ENCODE results near the gene C6orf141.

Gene C6orf141

GRCh38 chr6:49540614-49541013, 9.9 kb upstream of the C6orf141 start:
- no peak for DNase-seq

- peak in 1 of 2 experiments; percentile 9 for DNase-seq
Measured at GRCh38 chr6:49541210-49541724, 9.2 kb upstream of the C6orf141 start.

DNA sequence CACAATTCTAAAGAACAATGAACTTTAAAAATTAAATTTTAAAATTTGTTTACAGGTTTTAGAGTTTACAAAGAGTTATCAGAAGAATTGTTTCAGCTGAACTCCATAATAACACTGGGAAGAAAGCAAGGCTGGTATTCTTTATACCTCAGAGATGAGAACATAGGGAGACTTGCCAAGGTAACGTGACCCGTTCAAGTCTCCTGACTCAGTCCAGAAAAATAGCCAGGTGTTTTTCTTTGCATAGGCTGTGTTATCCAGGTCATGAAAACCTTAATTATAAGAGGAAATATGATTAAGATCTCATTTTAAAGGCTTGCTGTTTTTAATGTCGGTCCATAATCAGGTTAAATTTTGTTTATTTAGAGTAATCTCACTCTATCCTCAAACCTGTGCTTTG, 8.5 kb upstream of the C6orf141 start:
- peak in 1 of 2 experiments; percentile 40 for DNase-seq

DNA sequence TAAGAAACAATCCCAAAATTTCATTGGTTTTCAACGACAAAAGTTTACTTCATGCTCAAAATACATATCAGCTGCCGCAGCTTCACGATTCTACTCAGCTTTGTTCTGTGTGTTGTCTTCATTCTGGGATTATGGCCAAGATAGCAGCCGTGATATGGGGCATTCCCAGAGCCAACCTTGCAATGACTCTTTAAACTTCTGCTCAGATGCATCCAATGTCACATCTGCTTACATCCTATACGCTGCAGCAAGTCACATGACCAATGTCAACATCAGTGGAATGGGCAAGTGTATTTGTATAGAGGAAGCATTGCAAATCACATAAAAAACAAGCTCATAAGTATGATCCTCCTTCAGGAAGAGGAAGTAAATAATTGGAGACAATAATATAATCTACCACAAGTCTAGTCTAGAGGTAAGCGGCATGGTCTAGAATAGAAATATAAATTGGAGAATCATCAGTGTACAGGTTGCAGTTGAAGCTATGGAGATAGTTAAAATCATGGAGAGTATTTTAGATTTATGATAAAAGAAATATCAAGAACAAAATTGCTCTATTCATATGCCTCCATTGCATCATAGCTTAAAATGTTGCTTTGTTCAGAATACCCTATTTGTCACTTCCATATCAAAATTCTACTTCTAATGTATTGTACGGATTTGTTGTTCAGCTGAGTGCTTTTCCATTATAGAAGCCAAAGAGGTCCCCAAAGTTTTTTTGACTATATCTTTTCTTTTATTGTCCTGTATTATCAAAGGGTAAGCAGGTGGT, 7.2 kb upstream of the C6orf141 start:
- peak in 1 of 2 experiments; percentile 3 for DNase-seq

DNA sequence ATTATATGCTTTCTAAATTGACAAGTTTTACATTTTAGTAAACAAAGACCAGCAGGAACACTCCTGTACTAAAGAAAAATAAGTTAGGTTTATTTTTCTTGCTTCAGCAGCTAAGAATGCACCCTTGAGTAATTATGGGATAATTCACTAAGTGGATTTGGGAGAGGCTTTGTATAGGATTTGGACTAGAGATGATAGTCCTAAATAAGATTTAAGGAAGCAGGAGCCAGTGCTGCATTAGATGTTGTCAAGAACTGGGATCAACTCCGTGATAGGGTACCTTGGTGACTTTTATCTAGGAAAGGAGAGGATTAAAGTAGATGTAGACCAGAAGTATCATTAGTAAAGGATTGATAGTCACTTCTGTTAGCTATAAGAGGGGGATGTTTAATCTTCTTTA, 4.1 kb upstream of the C6orf141 start:
- no peak for DNase-seq

DNA sequence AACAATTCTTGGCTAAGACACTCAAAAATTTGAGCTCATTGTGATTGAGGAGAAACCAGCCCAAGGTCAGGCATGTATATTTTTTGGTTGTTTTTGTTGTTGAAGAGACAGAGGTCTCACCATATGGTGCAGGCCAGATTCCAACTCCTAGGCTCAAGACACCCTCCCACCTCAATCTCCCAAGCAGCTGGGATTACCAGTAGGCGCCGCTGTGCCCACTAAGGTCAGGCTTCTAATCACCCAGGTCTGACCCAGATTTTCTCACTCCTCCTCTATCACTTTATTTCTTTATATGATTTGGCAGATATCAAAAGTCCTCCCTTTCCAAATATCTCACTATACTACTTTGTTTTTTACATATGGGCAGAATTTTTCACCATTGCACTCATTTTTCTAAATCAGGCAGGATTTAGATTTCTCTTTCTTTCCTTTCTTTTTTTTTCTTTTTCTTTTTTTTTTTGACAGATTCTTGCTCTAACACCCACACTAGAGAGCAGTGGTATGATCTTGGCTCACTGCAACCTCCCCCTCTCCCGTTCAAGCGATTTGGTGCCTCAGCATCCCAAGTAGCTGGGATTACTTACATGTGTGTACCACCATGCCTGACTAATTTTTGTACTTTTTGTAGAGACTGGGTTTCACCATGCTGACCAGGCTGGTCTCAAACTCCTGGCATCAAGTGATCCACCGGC, 1.7 kb upstream of the C6orf141 start:
- no peak for DNase-seq

DNA sequence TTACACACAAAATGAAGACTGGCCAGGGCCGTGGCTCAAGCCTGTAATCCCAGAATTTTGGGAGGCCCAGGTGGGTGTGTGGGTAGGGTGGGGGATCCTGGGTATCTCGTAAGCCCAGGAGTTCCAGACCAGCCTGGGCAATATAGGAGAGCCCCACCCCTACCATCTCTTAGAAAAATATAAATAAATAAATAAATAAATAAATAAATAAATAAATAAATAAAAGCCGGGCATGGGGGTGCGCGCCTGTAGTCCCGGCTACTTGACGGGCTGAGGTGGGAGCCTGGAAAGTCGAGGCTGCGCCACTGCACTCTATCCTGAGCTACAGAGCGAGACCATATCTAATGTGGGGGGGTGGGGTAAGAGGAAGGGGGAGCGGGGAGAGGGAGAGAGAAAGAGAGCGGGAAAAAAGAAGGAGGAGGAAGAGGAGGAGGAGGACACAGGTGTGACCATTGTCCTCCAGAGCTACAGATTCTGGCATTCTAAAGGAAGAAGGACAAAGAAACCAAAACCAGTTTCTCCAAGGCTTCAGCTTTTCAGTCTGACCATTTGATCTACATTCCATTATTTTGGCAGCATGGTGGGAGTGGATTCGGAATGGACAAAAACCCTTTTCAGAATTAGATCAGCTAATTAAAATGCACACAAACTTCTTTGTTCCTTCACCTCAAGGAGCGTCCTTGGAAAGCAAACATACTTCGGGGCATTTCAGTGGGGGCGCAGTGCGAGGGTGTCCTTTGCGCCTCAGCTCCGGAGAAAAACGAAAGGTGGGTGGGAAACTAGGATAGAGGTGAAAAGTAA, 577 bp upstream of the C6orf141 start:
- no peak for DNase-seq

DNA sequence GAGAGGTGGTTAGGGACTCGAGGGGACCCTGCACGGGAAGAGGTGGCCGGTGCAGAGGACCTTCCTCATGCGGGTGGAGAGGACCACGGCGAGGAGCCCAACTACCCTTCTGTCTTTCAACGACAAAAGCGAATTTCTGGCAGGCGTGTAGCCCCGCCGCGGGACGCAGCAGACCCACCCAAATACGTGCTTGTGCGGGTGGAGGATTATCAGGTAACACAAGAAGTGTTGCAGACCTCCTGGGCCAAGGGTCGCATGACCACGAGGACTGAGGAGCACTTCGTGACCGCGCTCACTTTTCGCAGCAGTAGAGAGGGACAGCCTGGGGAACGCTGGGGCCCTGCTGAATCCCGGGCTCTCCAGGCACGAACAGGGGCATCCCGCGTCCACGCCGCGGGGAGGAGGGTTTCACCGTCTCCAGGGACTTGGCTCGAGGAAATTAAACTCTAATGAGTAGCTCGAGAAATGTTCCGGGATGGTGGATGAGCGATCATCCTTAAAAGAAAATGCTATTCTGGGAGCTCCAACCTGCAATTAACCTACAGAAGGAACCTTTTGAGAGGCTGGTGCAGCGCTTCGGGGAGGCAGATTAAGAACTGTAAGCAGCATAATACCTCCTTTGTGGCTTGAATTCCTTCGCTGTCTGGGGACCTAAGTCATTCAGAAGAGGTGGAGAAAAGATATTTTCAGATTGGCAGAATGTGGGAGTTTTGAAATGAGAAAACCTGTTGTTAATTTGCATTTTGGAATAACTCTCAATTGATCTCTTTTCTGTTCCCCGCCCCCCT, 804 bp downstream of the C6orf141 start:
- peak in 1 of 2 experiments; percentile 33 for DNase-seq

DNA sequence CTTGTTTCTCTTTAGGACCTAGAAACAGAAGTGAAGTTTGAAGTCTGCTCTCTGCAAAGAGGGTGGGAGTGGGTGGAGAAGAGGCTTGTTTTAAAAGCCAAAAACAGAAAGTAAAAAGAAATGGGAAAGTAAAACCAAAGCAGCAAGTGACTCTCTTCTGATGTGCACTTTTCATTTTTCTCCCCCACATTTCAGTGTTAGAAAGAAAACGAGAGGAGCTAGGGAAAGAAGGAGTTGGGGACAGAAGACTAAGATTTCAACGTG, 1.3 kb downstream of the C6orf141 start:
- no peak for DNase-seq

DNA sequence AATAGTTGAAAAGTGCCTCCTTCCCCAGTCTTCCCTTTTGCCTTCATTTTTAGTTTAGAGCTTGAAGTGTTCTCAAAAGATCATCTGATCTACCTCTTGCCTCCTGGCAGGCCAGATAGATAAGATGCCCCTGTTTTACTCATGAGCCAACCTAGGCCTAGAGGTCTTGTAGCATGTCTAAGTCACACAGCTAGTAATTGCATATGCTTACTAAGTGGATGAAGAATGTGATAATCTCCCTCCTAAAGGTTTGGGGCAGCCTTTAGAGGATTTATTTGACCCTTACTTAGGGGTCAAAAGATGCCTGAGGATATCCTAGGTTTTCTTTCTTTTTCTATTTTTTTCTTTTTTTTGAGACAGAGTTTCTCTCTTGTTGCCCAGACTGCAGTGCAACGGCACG, 2.1 kb downstream of the C6orf141 start:
- no peak for DNase-seq

- no peak for DNase-seq
Measured at GRCh38 chr6:49553384-49553783, 2.9 kb downstream of the C6orf141 start.

DNA sequence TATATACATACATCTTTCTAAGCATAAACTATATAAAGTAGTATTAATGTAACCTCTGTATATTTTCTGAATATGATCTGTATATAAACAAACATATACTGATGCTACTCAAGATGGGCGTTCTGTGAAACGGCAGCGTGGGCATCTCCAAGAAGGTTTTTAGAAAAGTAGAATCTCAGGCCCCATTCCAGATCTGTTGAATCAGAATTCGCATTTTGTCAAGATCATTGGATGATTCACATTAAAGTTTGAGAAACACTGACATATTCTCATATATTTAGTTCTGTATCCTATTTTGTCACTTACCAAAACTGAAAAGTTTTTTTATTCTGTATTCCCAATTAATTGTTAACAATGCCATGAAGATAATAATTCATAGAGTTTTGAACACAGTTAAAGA, 5.5 kb downstream of the C6orf141 start:
- DNase-seq = no peak

- peak; percentile 21 to 76 for DNase-seq
Measured at GRCh38 chr6:49556429-49556837, 6.0 kb downstream of the C6orf141 start.

DNA sequence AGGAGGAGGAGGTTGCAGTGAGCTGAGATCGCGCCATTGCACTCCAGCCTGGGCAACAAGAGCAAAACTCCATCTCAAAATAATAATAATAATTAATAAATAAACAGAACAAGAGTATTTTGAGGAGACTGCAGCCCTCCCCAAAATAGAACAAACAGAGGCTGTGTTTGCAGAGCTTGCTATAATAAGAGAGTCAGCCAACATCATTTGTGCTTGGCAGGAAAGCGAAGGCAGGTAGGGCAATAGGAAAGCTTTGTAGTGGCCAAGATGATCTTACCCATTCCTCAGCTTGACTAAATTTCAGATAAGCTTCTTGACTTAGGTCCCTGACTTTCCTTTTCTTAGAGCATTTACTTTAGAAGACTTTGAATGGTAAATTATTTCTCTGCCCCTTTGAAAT, 6.7 kb downstream of the C6orf141 start:
- DNase-seq = peak in 1 of 2 experiments; percentile 8

DNA sequence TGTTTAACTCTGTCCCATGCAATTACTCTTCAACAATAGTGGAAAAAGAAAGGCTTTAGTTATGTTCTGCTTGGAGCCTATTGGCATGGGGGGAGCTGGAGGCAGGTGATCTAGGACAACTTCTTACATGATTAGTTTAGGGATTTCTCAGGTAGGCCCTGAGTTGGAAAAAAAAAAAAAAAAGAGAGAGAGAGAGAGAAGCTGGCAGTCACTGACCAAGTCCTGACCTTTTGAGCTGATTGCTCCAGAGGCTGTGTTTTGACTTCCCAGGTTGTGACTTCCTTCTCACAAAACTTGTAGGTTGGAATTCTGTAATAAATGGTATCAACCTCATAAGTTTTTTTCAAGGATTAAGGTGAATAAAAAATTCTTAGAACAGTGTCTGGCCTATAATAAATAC, 7.8 kb downstream of the C6orf141 start:
- no peak for DNase-seq

DNA sequence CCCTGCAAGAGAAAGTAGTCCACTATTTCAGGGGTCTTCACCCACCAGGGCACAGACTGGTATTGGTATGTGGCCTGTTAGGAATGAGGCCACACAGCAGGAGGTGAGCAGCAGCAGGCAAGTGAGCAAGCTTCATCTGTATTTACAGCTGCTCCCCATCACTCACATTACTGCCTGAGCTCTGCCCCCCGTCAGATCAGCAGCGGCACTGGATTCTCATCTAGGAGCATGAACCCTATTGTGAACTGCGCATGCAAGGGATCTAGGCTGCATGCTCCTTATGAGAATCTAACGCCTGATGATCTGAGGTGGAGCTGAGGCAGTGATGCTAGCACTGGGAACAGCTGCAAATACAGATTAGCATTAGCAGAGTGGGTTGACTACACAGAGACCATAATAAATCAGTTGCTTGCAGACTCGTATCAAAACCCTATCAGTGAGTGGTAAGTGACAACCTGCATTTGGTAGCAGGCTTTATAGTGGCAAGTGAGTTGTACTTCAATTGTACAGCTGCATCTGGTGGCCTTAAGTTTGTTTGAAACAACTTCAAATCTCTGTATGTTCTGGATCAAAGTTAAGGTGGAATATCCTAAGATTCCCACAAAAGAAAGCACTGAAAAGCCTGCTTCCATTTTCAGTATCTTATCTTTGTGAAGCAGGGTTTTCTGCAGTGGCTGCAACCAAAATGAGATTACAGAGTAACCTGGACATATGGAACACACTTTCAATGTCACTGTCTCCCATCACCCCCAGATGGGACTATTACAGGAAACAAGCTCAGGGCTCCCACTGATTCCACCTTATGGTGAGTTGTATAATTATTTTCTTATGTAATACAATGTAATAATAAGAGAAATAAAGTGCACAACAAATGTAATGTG, 12.8 kb downstream of the C6orf141 start:
- DNase-seq = no peak

GRCh38 chr6:49564552-49564951, 14.1 kb downstream of the C6orf141 start:
- DNase-seq = no peak

DNA sequence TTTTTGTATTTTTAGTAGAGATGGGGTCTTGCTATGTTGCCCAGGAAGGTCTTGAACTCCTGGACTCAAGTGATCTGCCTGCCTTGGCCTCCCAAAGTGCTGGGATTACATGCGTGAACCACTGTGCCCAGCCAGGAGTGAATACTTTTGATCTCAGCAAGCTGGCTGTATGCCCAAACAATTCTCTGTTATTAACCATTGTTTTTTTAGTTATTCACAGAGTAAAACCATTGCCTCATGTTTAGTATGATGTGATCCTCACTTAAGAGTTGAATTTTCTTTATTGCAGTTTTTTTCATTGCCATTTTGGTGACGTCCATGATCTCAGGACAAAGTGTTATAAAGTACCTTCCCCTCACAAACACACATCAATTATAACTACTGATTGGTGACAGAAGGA, 14.8 kb downstream of the C6orf141 start:
- DNase-seq = no peak

DNA sequence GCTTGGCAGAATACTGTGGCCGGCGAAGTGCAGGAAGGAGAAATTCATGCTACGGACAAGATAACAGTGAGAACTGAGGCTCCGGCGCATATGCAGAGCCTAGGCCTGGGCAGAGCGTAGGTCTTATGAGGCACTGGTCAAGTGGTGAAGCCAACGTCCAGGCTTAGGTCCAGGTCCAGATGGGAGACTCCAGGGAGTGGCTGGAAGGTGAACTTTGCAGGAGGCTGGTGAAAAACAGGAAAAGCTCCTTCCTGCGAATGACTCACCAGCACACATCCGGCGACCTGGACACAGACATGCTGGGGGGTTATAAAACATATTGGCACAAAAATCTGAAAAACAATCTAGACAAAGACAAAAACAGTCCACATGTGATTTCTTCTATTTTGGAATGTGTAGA, 15.4 kb downstream of the C6orf141 start:
- no peak for DNase-seq

DNA sequence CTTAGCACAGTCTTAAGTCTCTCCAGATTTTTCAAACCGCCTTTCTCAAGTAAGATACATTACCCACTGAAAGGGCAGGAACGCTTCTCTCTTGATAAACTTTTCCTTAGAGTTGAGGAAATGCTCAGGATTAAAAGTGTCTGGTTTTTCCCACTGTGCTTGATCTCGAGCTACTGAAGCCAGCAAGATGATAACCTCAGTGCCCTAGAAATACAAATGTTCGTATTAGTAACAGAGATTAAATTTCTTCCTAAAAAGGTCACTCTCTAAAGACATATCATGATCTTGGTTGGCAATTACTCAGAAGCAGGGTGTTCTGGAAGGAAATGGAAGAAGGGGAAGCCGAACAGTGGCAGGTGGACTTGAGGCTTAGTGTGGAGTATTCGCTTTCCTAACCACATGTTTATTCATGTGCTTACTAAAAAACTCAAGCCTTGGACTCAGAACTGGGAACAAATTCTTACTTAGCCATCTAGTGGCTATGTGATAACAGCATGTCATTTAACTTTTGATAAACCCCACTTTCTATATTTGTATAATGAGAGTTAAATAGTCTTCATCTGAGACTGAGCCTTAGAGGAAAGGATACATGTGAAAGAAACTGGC, 20.1 kb downstream of the C6orf141 start:
- no peak for DNase-seq

- DNase-seq = no peak
Measured at GRCh38 chr6:49576618-49577017, 26.1 kb downstream of the C6orf141 start.
